H9 (cell line): Measurements from ENCODE around the gene COL27A1. TPM values are rescaled to one million over a fixed set of nuclear protein-coding genes. Genes with fewer than 3 reads are reported as not detected.
"Not testable (repeated sequence)": the region's sequence is repeated elsewhere in the genome, so short reads cannot be mapped to it uniquely, and the experiment has no call there.

Experiments
- DNase-seq: peaks from one replicate; pipeline ENCODE4 v3.0.0-alpha.2; 2017
- H2AFZ ChIP-seq: one replicate; pipeline ENCODE4 v1.6.1; 2013; ENCODE audit warnings: mild to moderate bottlenecking, low read length, control low read depth, moderate library complexity
- H2AK5ac ChIP-seq: 2 replicates; pipeline ENCODE4 v1.6.1; 2013; ENCODE audit warnings: low read length, control low read depth, mixed read lengths; ENCODE audit not compliant: insufficient read length
- H2BK120ac ChIP-seq: one replicate; pipeline ENCODE4 v1.6.1; 2013; ENCODE audit warnings: low read depth, mild to moderate bottlenecking, low read length, control low read depth, inconsistent platforms; ENCODE audit not compliant: poor library complexity, severe bottlenecking
- H2BK12ac ChIP-seq: 2 replicates; pipeline ENCODE4 v1.6.1; 2013; ENCODE audit warnings: low read length, control low read depth, mixed read lengths, low read depth; ENCODE audit not compliant: insufficient read length
- H2BK15ac ChIP-seq: 2 replicates; pipeline ENCODE4 v1.6.1; 2013; ENCODE audit warnings: low read depth, low read length, control low read depth
- H2BK20ac ChIP-seq: one replicate; pipeline ENCODE4 v1.6.1; 2013; ENCODE audit warnings: low read depth, mild to moderate bottlenecking, low read length, control low read depth, inconsistent platforms; ENCODE audit not compliant: poor library complexity, severe bottlenecking
- H2BK5ac ChIP-seq: 2 replicates; pipeline ENCODE4 v1.6.1; 2013; ENCODE audit warnings: low read length, control low read depth, mixed read lengths; ENCODE audit not compliant: insufficient read length
- H3K14ac ChIP-seq: 2 replicates; pipeline ENCODE4 v1.6.1; 2013; ENCODE audit warnings: low read length, control low read depth; ENCODE audit not compliant: insufficient read depth
- H3K18ac ChIP-seq: 2 replicates; pipeline ENCODE4 v1.6.1; 2013; ENCODE audit warnings: low read depth, mild to moderate bottlenecking, mixed read lengths, low read length, control low read depth; ENCODE audit not compliant: insufficient read length
- H3K23ac ChIP-seq: 2 replicates; pipeline ENCODE4 v1.6.1; 2013; ENCODE audit warnings: low read length, control low read depth, mixed read lengths, low read depth; ENCODE audit not compliant: insufficient read length
- H3K23me2 ChIP-seq: 2 replicates; pipeline ENCODE4 v1.6.1; 2013; ENCODE audit warnings: low read depth, mild to moderate bottlenecking, mixed read lengths, low read length, control low read depth; ENCODE audit not compliant: insufficient read length, poor library complexity, severe bottlenecking
- H3K27ac ChIP-seq: 2 replicates; pipeline ENCODE4 v1.5.1; 2013; ENCODE audit warnings: low read length, control low read depth, mixed read lengths, low read depth; ENCODE audit not compliant: insufficient read length
- H3K27me3 ChIP-seq: 2 replicates; pipeline ENCODE4 v1.6.1; 2013; ENCODE audit warnings: low read length, control low read depth, inconsistent platforms; ENCODE audit not compliant: insufficient read depth
- H3K4ac ChIP-seq: 2 replicates; pipeline ENCODE4 v1.6.1; 2013; ENCODE audit warnings: low read depth, mild to moderate bottlenecking, control low read depth, inconsistent platforms, low read length, moderate library complexity
- H3K4me1 ChIP-seq: 2 replicates; pipeline ENCODE4 v1.6.1; 2013; ENCODE audit warnings: low read length, control low read depth, inconsistent platforms; ENCODE audit not compliant: insufficient read depth
- H3K4me2 ChIP-seq: 2 replicates; pipeline ENCODE4 v1.6.1; 2013; ENCODE audit warnings: low read length, control low read depth, mixed read lengths; ENCODE audit not compliant: insufficient read length, insufficient read depth
- H3K56ac ChIP-seq: 2 replicates; pipeline ENCODE4 v1.6.1; 2013; ENCODE audit warnings: low read depth, mild to moderate bottlenecking, mixed read lengths, low read length, control low read depth; ENCODE audit not compliant: insufficient read length
- H3K79me1 ChIP-seq: 2 replicates; pipeline ENCODE4 v1.6.1; 2013; ENCODE audit warnings: low read depth, mild to moderate bottlenecking, moderate library complexity, low read length, control low read depth, inconsistent platforms; ENCODE audit not compliant: insufficient read depth, poor library complexity, severe bottlenecking
- H3K79me2 ChIP-seq: 2 replicates; pipeline ENCODE4 v1.6.1; 2013; ENCODE audit warnings: low read length, control low read depth, inconsistent platforms; ENCODE audit not compliant: insufficient read depth
- H3K9ac ChIP-seq: 2 replicates; pipeline ENCODE4 v1.6.1; 2013; ENCODE audit warnings: low read length, control low read depth, mixed read lengths; ENCODE audit not compliant: insufficient read length; ENCODE audit errors: extremely low read depth
- H3K9me3 ChIP-seq: one replicate; pipeline ENCODE4 v1.6.1; 2013; ENCODE audit warnings: low read depth, low read length, inconsistent platforms; ENCODE audit not compliant: control insufficient read depth
- H3T11ph ChIP-seq: one replicate; pipeline ENCODE4 v1.6.1; 2013; ENCODE audit warnings: mild to moderate bottlenecking, low read length, control low read depth, inconsistent platforms
- H4K20me1 ChIP-seq: one replicate; pipeline ENCODE4 v1.6.1; 2013; ENCODE audit not compliant: control insufficient read depth, insufficient read length, insufficient read depth
- H4K5ac ChIP-seq: 2 replicates; pipeline ENCODE4 v1.6.1; 2013; ENCODE audit warnings: low read depth, mild to moderate bottlenecking, mixed read lengths, low read length, control low read depth; ENCODE audit not compliant: insufficient read length
- H4K8ac ChIP-seq: replicated peaks from 2 replicates; pipeline ENCODE4 v1.6.1; 2013; ENCODE audit warnings: low read length, control low read depth, mixed read lengths, low read depth; ENCODE audit not compliant: insufficient read length
- H4K91ac ChIP-seq: 2 replicates; pipeline ENCODE4 v1.6.1; 2013; ENCODE audit warnings: low read depth, mild to moderate bottlenecking, moderate library complexity, mixed read lengths, low read length, control low read depth; ENCODE audit not compliant: insufficient read length
- H3K27ac Mint-ChIP-seq, 3 experiments: 2 replicates in 2 of 3; 3 replicates in 1 of 3; pipeline ENCODE4 v1.8.0; 2020 to 2021; ENCODE audit warnings: mixed read lengths in 3 of 3, mild to moderate bottlenecking in 1 of 3, moderate library complexity in 1 of 3
- H3K27me3 Mint-ChIP-seq: 2 replicates; pipeline ENCODE4 v1.8.0; 2021; ENCODE audit warnings: low read depth, mild to moderate bottlenecking, moderate library complexity, mixed read lengths
- H3K36me3 Mint-ChIP-seq, 3 experiments: 2 replicates in 2 of 3; 3 replicates in 1 of 3; pipeline ENCODE4 v1.8.0; 2020 to 2021; ENCODE audit warnings: low read depth in 3 of 3, mixed read lengths in 3 of 3; ENCODE audit not compliant: insufficient read depth in 1 of 3
- H3K4me1 Mint-ChIP-seq, 2 experiments: 2 replicates each; pipeline ENCODE4 v1.8.0; 2020; ENCODE audit warnings: mixed read lengths in 2 of 2
- H3K4me3 Mint-ChIP-seq, 2 experiments: 2 replicates in 1 of 2; 3 replicates in 1 of 2; pipeline ENCODE4 v1.8.0; 2020 to 2021; ENCODE audit warnings: mild to moderate bottlenecking in 2 of 2, mixed read lengths in 2 of 2, moderate library complexity in 1 of 2
- H3K9me3 Mint-ChIP-seq, 2 experiments: 2 replicates in 1 of 2; 3 replicates in 1 of 2; pipeline ENCODE4 v1.8.0; 2020; ENCODE audit warnings: mild to moderate bottlenecking in 2 of 2, mixed read lengths in 2 of 2, moderate library complexity in 1 of 2
- WGBS: extraction: QIAGEN DNeasy Blood & Tissue Kit; methylation state at CpG from one replicate; pipeline ENCODE4 v1.1.7; 2013; ENCODE audit warnings: missing lambda C conversion rate, low lambda C conversion rate, mixed read lengths; ENCODE audit not compliant: insufficient read length; ENCODE audit errors: extremely low coverage; 5-methylcytosine and 5-hydroxymethylcytosine counted together
- total RNA-seq: library from RNA; stranded (reverse); gene quantifications from 2 replicates; pipeline ENCODE4 v1.2.1, GENCODE V29; 2021
- TF ChIP-seq, protein P1 (sequence below): fragments of 200-600 bp; sonication (generic); conservative IDR thresholded peaks from 3 replicates; pipeline ENCODE4 v1.8.0; 2021; ENCODE audit warnings: antibody characterized with exemption, mild to moderate bottlenecking

Gene COL27A1
- total RNA-seq, 1 experiment from 2014 or later: 17.9 TPM

DNA sequence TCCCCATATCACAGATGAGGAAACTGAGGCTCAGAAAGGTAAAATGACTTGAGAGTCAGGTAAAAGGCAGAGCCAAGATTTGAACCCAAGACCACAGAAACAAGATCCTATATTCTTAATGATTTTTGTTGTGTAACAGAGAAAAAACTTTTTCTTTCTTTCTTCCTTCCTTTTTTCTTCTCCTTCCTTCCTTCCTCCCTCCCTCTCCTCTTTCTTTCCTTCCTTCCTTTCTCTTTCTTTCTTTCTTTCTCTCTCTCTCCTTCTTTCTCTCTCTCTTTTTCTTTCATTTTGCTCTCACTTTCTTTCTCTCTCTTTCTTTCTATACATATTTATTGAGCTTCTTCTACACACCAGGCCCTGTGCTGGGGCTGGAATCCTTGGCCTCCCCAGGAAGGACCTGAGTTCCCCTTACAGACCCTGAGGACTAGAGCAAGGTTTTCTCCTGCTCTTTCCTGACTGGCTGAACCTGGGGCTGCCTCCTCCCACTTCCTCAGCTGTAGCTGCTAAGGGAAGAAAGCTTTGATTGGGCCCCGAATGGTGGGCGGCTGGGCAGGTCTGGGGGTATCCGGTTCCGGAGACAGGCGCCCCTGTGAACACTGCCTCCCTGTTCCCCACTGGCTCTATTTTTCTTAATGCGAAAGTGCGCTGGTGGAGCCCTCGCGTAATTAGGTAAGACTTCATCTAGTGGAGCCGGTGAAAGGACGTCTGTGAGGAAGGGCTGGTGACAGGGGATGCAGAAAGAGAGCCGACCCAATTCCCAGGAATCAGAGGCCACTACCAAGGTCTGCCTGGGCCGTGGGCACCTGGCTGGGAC lies 28.9 kb upstream of the COL27A1 start:
- Mint-ChIP-seq H3K4me3 (no peak overlapping the region), H3K4me1 (peaks cover 8 to 30% of the 10 kb centered on the region in 2 experiments), H3K9me3 (peaks cover 0 to 3% of the 10 kb centered on the region in 2 experiments; a peak in 2 of 5 replicates), H3K36me3 (no peaks in the 10 kb centered on the region; a peak in 1 of 7 replicates), H3K27me3 (peaks cover 47% of the 10 kb centered on the region), H3K27ac (no peak overlapping the region)
- H3T11ph ChIP-seq: no peak overlapping the region
- H3K4ac ChIP-seq: no peak overlapping the region
- H2BK5ac ChIP-seq: no peak overlapping the region
- no peak overlapping the region for H3K9ac ChIP-seq
- no peaks in the 10 kb centered on the region for H3K79me1 ChIP-seq
- H4K8ac ChIP-seq: no peak overlapping the region
- H3K4me1 ChIP-seq: no peaks in the 10 kb centered on the region
- no peak overlapping the region for H3K4me2 ChIP-seq
- H3K27ac ChIP-seq: no peak overlapping the region
- no peak overlapping the region for H2BK120ac ChIP-seq
- no peak overlapping the region for H2BK15ac ChIP-seq
- TF ChIP-seq, protein P1, sequence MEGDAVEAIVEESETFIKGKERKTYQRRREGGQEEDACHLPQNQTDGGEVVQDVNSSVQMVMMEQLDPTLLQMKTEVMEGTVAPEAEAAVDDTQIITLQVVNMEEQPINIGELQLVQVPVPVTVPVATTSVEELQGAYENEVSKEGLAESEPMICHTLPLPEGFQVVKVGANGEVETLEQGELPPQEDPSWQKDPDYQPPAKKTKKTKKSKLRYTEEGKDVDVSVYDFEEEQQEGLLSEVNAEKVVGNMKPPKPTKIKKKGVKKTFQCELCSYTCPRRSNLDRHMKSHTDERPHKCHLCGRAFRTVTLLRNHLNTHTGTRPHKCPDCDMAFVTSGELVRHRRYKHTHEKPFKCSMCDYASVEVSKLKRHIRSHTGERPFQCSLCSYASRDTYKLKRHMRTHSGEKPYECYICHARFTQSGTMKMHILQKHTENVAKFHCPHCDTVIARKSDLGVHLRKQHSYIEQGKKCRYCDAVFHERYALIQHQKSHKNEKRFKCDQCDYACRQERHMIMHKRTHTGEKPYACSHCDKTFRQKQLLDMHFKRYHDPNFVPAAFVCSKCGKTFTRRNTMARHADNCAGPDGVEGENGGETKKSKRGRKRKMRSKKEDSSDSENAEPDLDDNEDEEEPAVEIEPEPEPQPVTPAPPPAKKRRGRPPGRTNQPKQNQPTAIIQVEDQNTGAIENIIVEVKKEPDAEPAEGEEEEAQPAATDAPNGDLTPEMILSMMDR: no peak
- H4K91ac ChIP-seq: no peak overlapping the region
- H3K27me3 ChIP-seq: no peaks in the 10 kb centered on the region; the same call in 1 of the 2 replicates
- H3K23ac ChIP-seq: no peak overlapping the region
- no peaks in the 10 kb centered on the region for H3K79me2 ChIP-seq
- H3K18ac ChIP-seq: no peak overlapping the region
- H2BK20ac ChIP-seq: no peak overlapping the region
- no peaks in the 10 kb centered on the region for H3K9me3 ChIP-seq
- peak; percentile 48 for DNase-seq
- H2AK5ac ChIP-seq: no peak overlapping the region
- H2BK12ac ChIP-seq: no peak overlapping the region
- H4K5ac ChIP-seq: no peak overlapping the region
- H4K20me1 ChIP-seq: no peaks in the 10 kb centered on the region
- no peaks in the 10 kb centered on the region for H3K23me2 ChIP-seq
- H3K56ac ChIP-seq: no peak overlapping the region
- H3K14ac ChIP-seq: no peak overlapping the region
- WGBS: no CpG with 5 or more reads among the region's 13 CpGs
- H2AFZ ChIP-seq: no peak overlapping the region

GRCh38 chr9:114128759-114129158 lies 26.6 kb upstream of the COL27A1 start:
- not testable (repeated sequence) for H3K9me3 Mint-ChIP-seq, DNase-seq, H3K14ac ChIP-seq, H3K27ac Mint-ChIP-seq, H3K56ac ChIP-seq, H3K79me2 ChIP-seq, H2BK15ac ChIP-seq, H3K23me2 ChIP-seq, H3K9ac ChIP-seq, H3K36me3 Mint-ChIP-seq, H4K91ac ChIP-seq, H2BK12ac ChIP-seq, H3K27me3 ChIP-seq, H3K23ac ChIP-seq, H3K4ac ChIP-seq, H4K20me1 ChIP-seq, H3K4me2 ChIP-seq, H4K5ac ChIP-seq, H3K27ac ChIP-seq, H2BK20ac ChIP-seq, H4K8ac ChIP-seq, H3K4me3 Mint-ChIP-seq, H3K18ac ChIP-seq, H2BK5ac ChIP-seq, H3K9me3 ChIP-seq, H2BK120ac ChIP-seq, H3T11ph ChIP-seq, H3K4me1 ChIP-seq, H3K79me1 ChIP-seq, H2AK5ac ChIP-seq, H2AFZ ChIP-seq
- Mint-ChIP-seq H3K4me1 (peaks cover 15 to 36% of the 10 kb centered on the region in 2 experiments), H3K27me3 (peaks cover 43% of the 10 kb centered on the region)
- WGBS: no CpG with 5 or more reads among the region's 3 CpGs
